B cell (primary cell): Measurements from ENCODE around the gene GBE1.

Source experiments
- EZH2 ChIP-seq: IDR thresholded peaks from 2 replicates; pipeline ENCODE4 v1.6.1; 2012; ENCODE audit warnings: borderline replicate concordance, low read depth, mild to moderate bottlenecking, moderate library complexity, low read length; ENCODE audit not compliant: insufficient read depth, poor library complexity, severe bottlenecking
- TF ChIP-seq, protein P1 (sequence below): fragments of 200-600 bp; IDR thresholded peaks from one replicate; pipeline ENCODE4 v1.8.0; 2022; ENCODE audit warnings: antibody characterized with exemption, mild to moderate bottlenecking

DNA sequence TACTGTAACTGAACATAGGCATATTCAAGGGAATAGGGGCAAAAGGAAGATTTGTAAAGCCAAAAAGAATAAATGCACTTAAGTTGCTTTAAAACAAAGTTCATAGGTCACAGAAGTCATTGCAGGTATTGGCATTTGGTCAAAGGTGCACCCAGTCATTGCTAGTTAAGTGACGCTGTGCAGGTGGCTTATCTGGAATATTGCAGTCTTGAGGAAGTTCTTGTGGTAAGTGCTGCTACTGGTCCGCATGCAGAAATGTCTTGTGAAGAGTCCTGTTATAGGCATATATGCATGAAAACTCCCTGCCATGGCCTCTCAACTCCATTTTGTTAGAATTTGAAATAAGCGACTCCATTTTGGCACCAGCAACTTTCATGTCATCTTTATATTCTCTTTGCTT lies 293.1 kb downstream of the GBE1 start:
- TF ChIP-seq, protein P1, sequence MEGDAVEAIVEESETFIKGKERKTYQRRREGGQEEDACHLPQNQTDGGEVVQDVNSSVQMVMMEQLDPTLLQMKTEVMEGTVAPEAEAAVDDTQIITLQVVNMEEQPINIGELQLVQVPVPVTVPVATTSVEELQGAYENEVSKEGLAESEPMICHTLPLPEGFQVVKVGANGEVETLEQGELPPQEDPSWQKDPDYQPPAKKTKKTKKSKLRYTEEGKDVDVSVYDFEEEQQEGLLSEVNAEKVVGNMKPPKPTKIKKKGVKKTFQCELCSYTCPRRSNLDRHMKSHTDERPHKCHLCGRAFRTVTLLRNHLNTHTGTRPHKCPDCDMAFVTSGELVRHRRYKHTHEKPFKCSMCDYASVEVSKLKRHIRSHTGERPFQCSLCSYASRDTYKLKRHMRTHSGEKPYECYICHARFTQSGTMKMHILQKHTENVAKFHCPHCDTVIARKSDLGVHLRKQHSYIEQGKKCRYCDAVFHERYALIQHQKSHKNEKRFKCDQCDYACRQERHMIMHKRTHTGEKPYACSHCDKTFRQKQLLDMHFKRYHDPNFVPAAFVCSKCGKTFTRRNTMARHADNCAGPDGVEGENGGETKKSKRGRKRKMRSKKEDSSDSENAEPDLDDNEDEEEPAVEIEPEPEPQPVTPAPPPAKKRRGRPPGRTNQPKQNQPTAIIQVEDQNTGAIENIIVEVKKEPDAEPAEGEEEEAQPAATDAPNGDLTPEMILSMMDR: no peak
- no peak for TF ChIP-seq EZH2
